Osteocyte (in vitro differentiated cells): ENCODE data around the gene RINL. TPM values are rescaled to one million over a fixed set of nuclear protein-coding genes. Genes with fewer than 3 reads are reported as not detected.
"Not testable (repeated sequence)": the region's sequence is repeated elsewhere in the genome, so short reads cannot be mapped to it uniquely, and the experiment has no call there.

ENCODE experiments used
- DNase-seq: peaks from one replicate; pipeline ENCODE4 v3.0.0; 2021; ENCODE audit warnings: mixed read lengths; ENCODE audit not compliant: unreplicated experiment; ENCODE audit errors: extremely low spot score
- H3K27ac Mint-ChIP-seq: one replicate; pipeline ENCODE4 v1.8.0; 2021; ENCODE audit warnings: mild to moderate bottlenecking, mixed read lengths; ENCODE audit not compliant: unreplicated experiment
- H3K27me3 Mint-ChIP-seq: one replicate; pipeline ENCODE4 v1.8.0; 2021; ENCODE audit warnings: mixed read lengths; ENCODE audit not compliant: unreplicated experiment
- H3K36me3 Mint-ChIP-seq: one replicate; pipeline ENCODE4 v1.8.0; 2021; ENCODE audit warnings: mixed read lengths; ENCODE audit not compliant: unreplicated experiment
- H3K4me1 Mint-ChIP-seq: one replicate; pipeline ENCODE4 v1.8.0; 2021; ENCODE audit warnings: mixed read lengths; ENCODE audit not compliant: unreplicated experiment
- H3K4me3 Mint-ChIP-seq: one replicate; pipeline ENCODE4 v1.8.0; 2021; ENCODE audit warnings: mild to moderate bottlenecking, moderate library complexity, mixed read lengths; ENCODE audit not compliant: unreplicated experiment
- H3K9me3 Mint-ChIP-seq: one replicate; pipeline ENCODE4 v1.8.0; 2021; ENCODE audit warnings: mixed read lengths; ENCODE audit not compliant: unreplicated experiment
- CTCF ChIP-seq: fragments of 200-600 bp; sonication (generic); IDR thresholded peaks from 2 replicates; pipeline ENCODE4 v1.5.0; 2021; ENCODE audit warnings: antibody characterized with exemption, mild to moderate bottlenecking, moderate library complexity
- total RNA-seq: library from RNA; stranded (reverse); gene quantifications from 2 replicates; pipeline ENCODE4 v1.2.1, GENCODE V29; 2021

RINL gene
- total RNA-seq, 1 donor from 2014 or later: not detected

- peaks cover 9% of the 10 kb centered on the region for H3K4me1 Mint-ChIP-seq
- H3K27ac Mint-ChIP-seq: no peak overlapping the region
- H3K9me3 Mint-ChIP-seq: no peaks in the 10 kb centered on the region
- no peak for DNase-seq
- peaks cover 6% of the 10 kb centered on the region for H3K27me3 Mint-ChIP-seq
- H3K4me3 Mint-ChIP-seq: no peak overlapping the region
- no peak for TF ChIP-seq CTCF
- no peaks in the 10 kb centered on the region for H3K36me3 Mint-ChIP-seq
Measured at GRCh38 chr19:38856813-38857212, 21.3 kb downstream of the RINL start.

- H3K9me3 Mint-ChIP-seq: not testable (repeated sequence)
Measured at GRCh38 chr19:38855751-38856150, 22.3 kb downstream of the RINL start.

GRCh38 chr19:38854961-38855360, 23.1 kb downstream of the RINL start:
- H3K4me3 Mint-ChIP-seq, DNase-seq, H3K9me3 Mint-ChIP-seq, H3K36me3 Mint-ChIP-seq, H3K27ac Mint-ChIP-seq, H3K27me3 Mint-ChIP-seq: not testable (repeated sequence)
- peaks cover 21% of the 10 kb centered on the region for H3K4me1 Mint-ChIP-seq

More at GRCh38 chr19:38855751-38856150, 22.3 kb downstream of the RINL start:
- DNase-seq, H3K27me3 Mint-ChIP-seq, H3K27ac Mint-ChIP-seq, H3K36me3 Mint-ChIP-seq, H3K4me3 Mint-ChIP-seq: not testable (repeated sequence)
- peaks cover 19% of the 10 kb centered on the region for H3K4me1 Mint-ChIP-seq

- Mint-ChIP-seq H3K4me1 (peaks cover 31% of the 10 kb centered on the region), H3K36me3 (no peaks in the 10 kb centered on the region), H3K27me3 (peaks cover 2% of the 10 kb centered on the region), H3K27ac (peak overlapping the region; percentile 91), H3K4me3 (peak overlapping the region; percentile 92), H3K9me3 (no peaks in the 10 kb centered on the region)
- TF ChIP-seq CTCF: no peak
- DNase-seq: no peak
Measured at GRCh38 chr19:38853214-38853613, 24.9 kb downstream of the RINL start.

GRCh38 chr19:38852231-38853044, 25.6 kb downstream of the RINL start:
- Mint-ChIP-seq H3K36me3 (peaks cover 2% of the 10 kb centered on the region), H3K27me3 (peaks cover 2% of the 10 kb centered on the region), H3K4me1 (peaks cover 38% of the 10 kb centered on the region), H3K4me3 (peak overlapping the region; percentile 92), H3K27ac (peak overlapping the region; percentile 91), H3K9me3 (no peaks in the 10 kb centered on the region)
- DNase-seq: no peak
- TF ChIP-seq CTCF: no peak

GRCh38 chr19:38851622-38852230, 26.3 kb downstream of the RINL start:
- Mint-ChIP-seq H3K27me3 (peaks cover 1% of the 10 kb centered on the region), H3K9me3 (no peaks in the 10 kb centered on the region), H3K27ac (peak overlapping the region; percentile 98), H3K36me3 (peaks cover 5% of the 10 kb centered on the region), H3K4me1 (peaks cover 43% of the 10 kb centered on the region), H3K4me3 (peak overlapping the region; percentile 85)
- peak; percentile 97 for DNase-seq
- TF ChIP-seq CTCF: no peak
